ENCODE results near the gene MYORG.

DNA sequence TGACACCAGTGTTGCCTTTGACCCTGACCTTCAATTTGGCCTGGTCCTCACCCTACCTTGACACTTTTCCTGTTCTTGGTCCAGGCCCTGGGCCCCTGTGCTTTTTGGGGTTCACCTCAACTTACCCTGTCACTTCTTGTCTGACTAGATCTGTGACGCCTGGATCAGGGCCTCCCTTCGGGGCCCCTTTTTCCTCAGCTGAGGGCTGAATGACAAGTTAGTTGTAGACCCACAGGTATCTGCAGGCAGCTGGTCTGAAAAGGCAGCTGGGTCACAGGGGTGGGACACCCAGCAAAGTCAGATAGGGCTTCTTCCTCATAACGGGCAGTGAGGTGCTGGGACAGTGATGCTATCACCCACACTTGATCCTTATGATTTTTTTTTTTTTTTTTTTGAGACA lies 10.0 kb upstream of the MYORG start:
- TF ChIP-seq, protein P1, sequence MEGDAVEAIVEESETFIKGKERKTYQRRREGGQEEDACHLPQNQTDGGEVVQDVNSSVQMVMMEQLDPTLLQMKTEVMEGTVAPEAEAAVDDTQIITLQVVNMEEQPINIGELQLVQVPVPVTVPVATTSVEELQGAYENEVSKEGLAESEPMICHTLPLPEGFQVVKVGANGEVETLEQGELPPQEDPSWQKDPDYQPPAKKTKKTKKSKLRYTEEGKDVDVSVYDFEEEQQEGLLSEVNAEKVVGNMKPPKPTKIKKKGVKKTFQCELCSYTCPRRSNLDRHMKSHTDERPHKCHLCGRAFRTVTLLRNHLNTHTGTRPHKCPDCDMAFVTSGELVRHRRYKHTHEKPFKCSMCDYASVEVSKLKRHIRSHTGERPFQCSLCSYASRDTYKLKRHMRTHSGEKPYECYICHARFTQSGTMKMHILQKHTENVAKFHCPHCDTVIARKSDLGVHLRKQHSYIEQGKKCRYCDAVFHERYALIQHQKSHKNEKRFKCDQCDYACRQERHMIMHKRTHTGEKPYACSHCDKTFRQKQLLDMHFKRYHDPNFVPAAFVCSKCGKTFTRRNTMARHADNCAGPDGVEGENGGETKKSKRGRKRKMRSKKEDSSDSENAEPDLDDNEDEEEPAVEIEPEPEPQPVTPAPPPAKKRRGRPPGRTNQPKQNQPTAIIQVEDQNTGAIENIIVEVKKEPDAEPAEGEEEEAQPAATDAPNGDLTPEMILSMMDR (IDR thresholded peaks at IDR 0.05; ENCODE audit: low read depth, low read length): no peak
- no peak for TF ChIP-seq EZH2phosphoT487 (IDR thresholded peaks at IDR 0.05; ENCODE audit: low read depth)
